ENCODE results near the gene AGPAT1. TPM values are rescaled to one million over a fixed set of nuclear protein-coding genes. Genes with fewer than 3 reads are reported as not detected.
"Not testable (repeated sequence)": the region's sequence is repeated elsewhere in the genome, so short reads cannot be mapped to it uniquely, and the experiment has no call there.

AGPAT1 gene
- total RNA-seq, 2 donors from 2014 or later = 54.8 to 58.1 TPM

DNA sequence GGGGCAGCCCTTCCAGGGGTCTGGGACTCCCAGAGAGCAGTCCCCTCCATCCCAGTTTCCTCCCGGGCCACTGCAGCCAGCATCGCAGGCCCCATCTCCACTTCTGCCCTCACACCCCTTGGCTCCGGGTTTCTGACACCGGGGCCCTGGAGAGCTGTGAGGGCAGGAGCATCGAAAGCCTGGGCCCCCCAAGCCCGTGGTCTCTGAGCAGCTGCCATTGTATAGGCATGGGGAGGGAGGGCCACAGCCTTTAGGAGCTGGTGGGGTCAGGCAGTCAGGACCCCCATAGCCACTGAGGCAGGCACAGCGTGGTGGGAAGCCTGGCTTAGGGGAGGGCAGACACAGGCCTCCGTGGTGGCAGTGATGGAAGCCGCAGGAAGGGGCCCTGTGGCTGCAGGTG is 26.3 kb upstream of the AGPAT1 start:
- intact Hi-C loops (cut with DNase I) = no loop called here
- DNase-seq (no peak), ATAC-seq (no peak)

DNA sequence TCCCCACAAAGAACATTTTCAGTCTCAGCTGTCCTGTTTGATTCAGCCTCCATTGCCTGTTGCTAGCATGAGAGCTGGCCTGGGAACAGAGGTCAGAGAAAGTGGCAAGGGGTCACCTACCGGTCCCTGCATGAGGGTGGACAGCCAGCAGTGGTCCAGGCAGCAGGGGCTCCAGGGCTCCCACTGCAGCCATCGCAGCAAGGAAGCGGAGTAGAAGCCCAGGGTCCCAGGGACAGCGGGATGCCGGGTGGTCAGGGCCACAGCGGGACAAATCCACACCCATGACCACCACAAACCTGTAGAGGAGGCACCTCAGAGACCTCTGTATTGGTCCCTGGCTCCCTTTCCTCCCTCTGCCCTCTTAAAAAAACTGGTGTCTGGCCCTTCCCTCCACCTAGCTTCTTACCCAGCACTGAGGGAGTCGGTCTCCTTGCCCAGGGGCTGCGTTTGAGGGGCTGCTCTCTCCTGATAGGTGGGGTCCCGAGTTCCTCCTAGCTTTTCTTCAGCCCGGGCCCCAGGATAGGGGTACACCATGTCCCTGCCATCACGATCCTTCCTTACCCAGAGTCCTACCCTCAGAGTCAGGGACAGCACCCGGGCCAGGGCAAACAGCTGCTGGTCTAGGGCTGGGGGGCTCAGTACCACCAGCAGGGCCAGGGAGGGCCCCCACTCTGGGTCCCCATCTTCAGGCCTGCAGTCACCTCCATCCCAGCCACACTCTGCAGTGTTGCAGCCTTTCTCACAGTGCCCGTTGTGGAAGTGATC is 25.0 kb upstream of the AGPAT1 start:
- ATAC-seq (no peak), DNase-seq (no peak)
- intact Hi-C loops (cut with DNase I) = no loop called here

DNA sequence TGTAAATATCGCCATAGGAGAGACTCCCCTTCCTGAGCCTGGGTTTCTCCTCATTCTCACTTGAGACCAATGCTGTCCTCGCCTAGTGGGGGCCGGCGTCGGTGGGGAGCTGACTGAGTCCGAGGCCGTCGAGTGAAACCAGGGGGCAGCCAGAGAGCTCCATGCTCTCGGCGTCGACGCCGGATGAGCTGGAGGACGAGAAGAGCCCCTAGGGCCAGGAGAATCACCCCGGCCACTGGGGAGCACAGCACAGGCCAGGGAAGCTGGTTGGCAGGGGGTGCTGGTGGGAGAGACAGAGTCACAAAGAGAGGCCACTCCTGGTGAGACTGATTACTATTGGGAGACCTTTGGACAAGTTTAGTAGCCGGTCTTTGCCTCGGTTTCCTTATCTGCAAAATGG is 23.0 kb upstream of the AGPAT1 start:
- DNase-seq = no peak
- ATAC-seq = no peak
- intact Hi-C loops (cut with DNase I) = no loop called here

GRCh38 chr6:32198345-32198696 is 22.4 kb upstream of the AGPAT1 start:
- ATAC-seq = no peak
- intact Hi-C loops (cut with DNase I) = no loop called here
- DNase-seq = no peak

- DNase-seq = peak; percentile 62
- no peak for ATAC-seq
- intact Hi-C loops (cut with DNase I) = no loop called here
Observed at GRCh38 chr6:32196682-32197616, 21.1 kb upstream of the AGPAT1 start.

DNA sequence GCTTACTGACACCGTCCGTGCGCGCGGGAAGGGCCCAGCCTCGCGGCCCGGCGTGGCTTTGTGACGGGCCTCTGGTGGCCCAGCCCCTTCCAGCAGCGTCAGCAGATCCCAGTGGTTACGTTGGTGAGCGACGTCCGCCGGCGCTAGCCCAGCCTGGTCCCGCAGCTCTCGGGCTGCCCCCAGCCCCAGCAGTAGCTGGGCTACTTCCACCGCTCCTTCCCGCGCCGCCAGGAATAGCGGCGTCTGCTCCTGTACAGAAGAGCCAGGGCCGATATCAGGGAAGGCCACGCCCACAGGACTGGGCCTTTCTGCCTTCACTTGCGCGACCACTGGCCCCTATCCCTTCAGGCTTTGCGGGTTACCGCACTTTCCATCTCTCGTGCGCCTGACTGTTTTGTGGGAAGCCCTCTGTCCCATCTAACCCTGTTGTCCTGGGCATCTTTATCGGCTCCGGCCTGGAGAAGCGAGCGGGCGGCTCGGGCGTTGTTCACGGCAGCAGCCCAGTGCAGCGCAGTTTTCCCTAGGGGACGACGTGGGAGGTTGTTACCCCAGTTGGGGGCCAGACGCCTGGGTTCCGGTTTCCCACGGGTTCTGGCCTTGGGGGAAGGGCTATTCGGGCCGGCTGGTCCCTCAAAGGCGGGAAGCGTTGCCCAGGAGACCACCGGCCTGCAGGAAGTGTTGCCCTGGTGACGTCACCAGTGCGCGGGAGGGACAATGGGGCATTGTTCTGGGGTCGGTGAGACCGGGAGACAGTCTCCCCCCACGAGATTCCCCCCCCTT is 20.2 kb upstream of the AGPAT1 start:
- intact Hi-C loops (cut with DNase I) = no loop called here
- DNase-seq (peak; percentile 97), ATAC-seq (peak; percentile 91)

- intact Hi-C loops (cut with DNase I) = no loop called here
- ATAC-seq (peak; percentile 89), DNase-seq (peak; percentile 100)
Observed at GRCh38 chr6:32195652-32195901, 19.7 kb upstream of the AGPAT1 start.

DNA sequence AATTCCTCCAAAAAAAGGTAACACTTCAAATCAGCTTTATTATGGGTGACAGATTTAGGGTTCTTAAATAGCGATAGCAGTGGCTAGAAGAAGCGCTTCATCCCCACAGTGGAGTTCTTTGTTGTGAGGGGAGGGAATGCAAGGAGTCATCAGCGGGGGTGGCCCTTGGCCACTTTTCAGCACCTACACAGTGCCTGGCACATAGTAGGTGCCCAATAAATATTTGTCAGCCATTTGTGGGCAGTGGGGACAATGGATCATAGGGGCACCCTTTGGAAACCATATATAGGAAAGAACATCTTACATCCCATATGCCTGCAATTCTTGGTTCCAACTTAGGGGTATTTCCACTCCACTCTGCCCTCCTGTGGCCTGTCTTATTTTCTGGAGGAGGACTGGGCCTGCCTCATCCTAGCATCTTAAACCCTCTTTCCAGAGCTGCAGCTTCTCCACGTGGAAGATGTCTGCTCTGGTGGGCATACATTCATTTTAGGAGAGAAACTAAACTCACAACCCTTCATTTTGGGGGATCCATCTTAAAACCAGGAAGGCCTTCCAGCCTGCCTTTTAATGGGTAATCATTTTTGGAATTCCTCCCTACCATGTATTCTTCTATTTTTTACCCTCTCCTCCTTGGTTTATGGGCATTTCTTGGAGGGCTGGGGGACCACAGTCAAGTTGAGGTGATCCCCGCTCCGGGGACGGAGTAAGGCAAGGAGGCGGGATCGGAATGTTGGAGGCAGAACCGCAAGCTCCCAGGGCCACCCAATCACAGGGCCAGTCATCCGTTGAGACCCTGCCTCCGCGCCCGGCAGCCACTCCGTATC is 19.2 kb upstream of the AGPAT1 start:
- intact Hi-C loops (cut with DNase I) = no loop called here
- ATAC-seq = no peak
- no peak for DNase-seq

DNA sequence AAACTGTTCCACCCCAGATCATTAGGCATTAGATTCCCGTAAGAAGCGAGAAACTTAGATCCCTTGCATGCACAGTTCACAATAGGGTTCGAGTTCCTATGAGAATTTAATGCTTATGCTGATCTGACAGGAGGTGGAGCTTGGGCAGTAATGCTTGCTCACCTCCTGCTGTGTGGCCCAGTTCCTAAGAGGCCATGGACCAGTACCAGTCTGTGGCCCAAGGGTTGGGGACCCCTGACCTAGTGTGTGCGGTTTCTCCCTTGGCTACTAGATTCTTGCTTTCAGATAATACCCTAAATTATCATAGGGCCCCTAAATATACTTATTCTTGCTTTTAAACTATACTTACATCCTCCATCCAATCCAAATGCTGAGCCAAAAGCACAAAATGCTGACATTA is 18.5 kb upstream of the AGPAT1 start:
- intact Hi-C loops (cut with DNase I) = no loop called here
- ATAC-seq (no peak), DNase-seq (no peak)

GRCh38 chr6:32193096-32193495 is 17.2 kb upstream of the AGPAT1 start:
- ATAC-seq; DNase-seq; intact Hi-C loops (cut with DNase I): not testable (repeated sequence)

DNA sequence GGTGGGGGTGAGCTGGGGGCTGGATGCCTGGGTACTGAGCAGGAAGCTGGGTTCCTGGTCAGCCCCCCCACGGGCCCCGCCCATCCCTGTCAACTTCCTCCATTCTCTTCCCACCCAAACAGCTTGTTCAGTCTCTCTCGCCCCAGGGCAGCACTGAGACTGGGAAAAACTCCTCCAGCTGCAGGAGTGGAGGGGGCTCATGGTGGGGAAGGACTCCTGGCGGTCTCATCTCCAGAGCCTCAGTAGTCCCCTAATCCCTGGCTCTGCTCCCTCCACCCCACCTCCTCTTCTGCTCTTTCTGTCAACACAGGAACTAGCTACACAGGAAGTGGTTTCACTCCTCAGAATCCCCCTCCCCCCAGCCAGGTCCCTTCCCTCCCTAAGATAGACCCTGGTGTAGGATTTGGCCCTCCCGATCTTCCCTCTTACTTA is 16.7 kb upstream of the AGPAT1 start, which contains the start of gene GPSM3:
TSS of gene GPSM3 (minus strand) at position 36 of the 432 bp plus-strand sequence. CDS start 130 bp downstream, outside the sequence.
- intact Hi-C loops (cut with DNase I) = no loop called here
- DNase-seq (peak; percentile 72), ATAC-seq (no peak)

DNA sequence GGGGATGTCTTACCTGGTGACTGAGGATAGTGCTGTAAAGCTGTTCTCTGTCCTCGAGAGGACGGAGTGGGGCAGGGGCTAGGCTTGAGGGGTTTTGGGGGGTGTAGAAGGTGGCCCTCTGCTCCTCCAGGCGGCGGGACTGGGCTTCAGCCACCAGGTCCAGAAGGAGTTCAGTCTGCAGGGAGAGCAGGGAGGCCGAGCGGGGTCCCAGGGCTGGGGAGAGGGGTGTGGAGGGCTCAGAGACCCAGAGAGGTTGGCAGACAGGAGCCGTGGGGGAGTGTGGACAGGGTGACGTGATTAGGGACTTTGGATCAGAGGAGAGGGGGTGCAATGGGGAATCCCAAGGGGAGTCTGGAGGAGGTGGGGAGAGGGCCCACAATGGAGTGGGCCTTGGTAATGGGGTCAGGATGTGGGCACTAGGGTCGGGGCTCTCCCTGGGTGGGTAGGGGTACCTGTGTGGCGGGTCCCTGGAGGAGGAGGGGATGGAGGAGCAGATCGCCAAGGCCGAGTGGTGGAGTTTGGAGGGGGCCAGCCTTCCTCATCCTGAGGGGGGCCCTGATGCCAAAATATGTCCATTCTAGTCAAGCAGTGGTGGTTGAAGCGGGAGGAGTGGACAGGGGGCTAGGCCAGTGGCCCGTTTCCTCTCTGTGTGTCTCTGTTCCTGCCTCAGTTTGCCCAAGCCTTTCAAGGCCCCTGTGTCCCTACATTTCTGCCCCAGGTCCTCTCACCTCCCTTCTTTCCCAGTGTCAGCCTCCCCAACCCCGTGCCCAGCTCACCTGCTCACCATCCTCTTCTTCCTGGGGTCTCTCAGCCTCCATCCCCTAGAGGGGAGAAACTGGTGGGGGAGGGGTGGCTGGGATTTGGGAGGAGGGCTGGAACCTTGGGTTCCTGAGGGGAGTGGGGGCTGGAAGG is 16.1 kb upstream of the AGPAT1 start:
- DNase-seq (no peak), ATAC-seq (no peak)
- intact Hi-C loops (cut with DNase I) = no loop called here

DNA sequence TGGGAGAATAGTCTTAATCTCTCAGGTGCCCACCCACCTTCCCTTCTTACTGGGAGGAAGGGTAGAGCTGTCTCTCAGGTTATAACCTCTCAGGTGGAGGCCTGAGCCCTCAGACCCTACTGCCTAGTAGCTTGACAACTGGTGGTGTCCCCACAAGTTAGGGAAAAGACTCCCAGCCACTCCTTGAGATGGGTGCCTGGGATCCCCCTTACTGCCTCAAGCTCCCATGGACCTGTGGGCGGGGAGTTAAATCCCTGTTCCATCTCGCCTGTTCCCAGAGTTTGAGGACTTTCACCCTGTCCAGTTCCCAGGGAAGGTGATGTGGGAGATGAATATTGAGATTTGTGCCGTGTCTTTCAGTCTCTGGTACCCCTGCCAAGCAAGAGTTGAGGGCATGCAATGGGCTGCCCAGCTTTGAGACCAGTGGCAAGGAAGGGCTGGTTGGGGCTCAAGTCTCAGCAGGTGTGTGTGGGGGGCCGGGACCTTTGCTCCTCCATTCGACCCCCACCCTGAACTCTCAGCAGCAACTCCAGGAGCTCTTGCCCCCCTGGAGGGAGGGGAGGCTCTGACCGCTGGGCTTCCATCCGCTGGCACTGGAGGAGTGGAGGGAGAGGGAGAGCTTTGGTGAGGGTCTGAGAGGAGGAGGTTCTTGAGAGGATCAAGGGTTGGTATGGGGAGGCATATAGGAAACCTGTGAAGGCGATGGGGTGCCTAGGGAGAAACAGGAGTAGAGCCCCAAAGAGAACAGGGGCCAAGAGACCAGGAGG is 15.2 kb upstream of the AGPAT1 start:
- DNase-seq (no peak), ATAC-seq (no peak)
- intact Hi-C loops (cut with DNase I) = no loop called here

GRCh38 chr6:32190054-32190851 is 14.4 kb upstream of the AGPAT1 start, which contains the start of gene PBX2:
Gene PBX2 (minus strand): TSS chr6:32190202. CDS start chr6:32189915, 287 bp downstream.
- peak; percentile 79 to 82 for ATAC-seq
- peak; percentile 94 for DNase-seq
- intact Hi-C loops (cut with DNase I) = no loop called here

DNA sequence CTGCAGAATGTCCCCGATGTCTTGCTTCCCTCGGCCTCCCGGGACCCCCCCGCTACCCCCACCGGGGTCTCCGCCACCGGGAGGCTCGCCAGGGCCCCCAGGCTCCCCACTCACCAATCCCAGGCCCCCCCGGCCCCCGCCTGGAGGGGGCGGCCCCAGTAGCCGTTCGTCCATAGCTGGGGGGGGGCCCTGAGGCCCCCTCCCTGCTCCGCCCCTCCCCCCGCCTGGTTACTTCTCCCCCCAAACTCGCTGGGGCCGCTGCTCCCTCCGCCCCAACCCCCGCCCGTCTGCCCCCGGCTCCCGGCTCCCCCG is 13.8 kb upstream of the AGPAT1 start:
- DNase-seq = no peak
- ATAC-seq = peak; percentile 6 to 9

DNA sequence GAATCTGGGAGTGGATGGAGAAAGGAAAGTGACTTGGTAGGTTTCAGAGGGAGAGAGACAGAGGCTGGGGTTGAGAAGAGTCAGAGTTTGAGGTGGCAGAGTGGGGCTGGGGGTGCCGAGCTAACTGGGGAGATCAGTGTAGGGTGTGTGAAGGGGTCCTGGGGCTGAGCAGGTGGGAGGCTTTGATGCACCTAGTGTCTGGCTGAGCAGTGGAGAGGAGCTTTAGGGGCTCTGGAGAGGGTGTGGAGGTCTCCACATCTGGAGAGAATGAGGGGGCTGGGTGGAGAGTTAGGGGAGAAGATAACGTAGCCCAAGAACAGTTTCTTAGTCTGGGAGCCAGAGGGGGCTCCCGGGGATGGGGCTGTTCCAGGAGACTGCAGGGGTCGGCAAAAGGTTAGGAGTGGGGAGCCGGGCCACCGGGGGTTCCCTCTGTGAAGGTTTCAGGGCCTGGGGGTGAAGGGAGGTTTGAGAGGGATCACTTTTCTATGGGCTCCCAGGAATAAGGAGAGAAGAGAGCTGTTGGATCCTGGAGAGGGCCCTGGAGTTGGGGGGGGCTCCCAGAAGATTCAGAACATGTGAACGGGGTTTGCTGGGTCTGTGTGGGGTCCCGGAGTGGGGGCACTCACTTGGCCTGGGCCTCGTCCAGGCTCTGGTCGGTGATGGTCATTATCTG is 13.3 kb upstream of the AGPAT1 start:
- ATAC-seq (peak; percentile 0 to 1), DNase-seq (no peak)
- intact Hi-C loops (cut with DNase I) = no loop called here

More for the DNA sequence above, 13.8 kb upstream of the AGPAT1 start:
- intact Hi-C loops (cut with DNase I) = no loop called here

All from left cardiac atrium (tissue), 4 donors.